CD4-positive, alpha-beta T cell (primary cell): Measurements from ENCODE around the gene XDH. TPM values are rescaled to one million over a fixed set of nuclear protein-coding genes. Genes with fewer than 3 reads are reported as not detected.

Source experiments
- ATAC-seq: fragments of 200-7000 bp; cut with Tn5 transposase; one replicate; pipeline ENCODE4 v1.10.0; 2022; ENCODE audit warnings: mild to moderate bottlenecking; ENCODE audit not compliant: poor library complexity
- CTCF ChIA-PET: fragments of 350-600 bp; sonication (Branson Sonifier 250); formaldehyde crosslinking; loops from one replicate; lab custom pipeline; 2021; ENCODE audit warnings: antibody characterized with exemption, inconsistent platforms; lab: Charles Lee
- POLR2A ChIA-PET: fragments of 350-600 bp; sonication (Branson Sonifier 250); formaldehyde crosslinking; loops from one replicate; lab custom pipeline; 2021; ENCODE audit warnings: antibody characterized with exemption, inconsistent platforms; lab: Charles Lee
- DNase-seq, 14 experiments: peaks; one replicate each; pipeline ENCODE4 v3.0.0-alpha.2; 2013 to 2020; ENCODE audit warnings: mixed read lengths in 2 of 14
- H3K27ac ChIP-seq, 2 donors: one replicate each; pipeline versions ENCODE4 v1.5.1 to v1.7.0; 2013; ENCODE audit warnings: low read length in 2 of 2, low read depth in 1 of 2, mild to moderate bottlenecking in 1 of 2
- H3K27me3 ChIP-seq, 2 experiments: 1 replicate in 1 of 2; 2 replicates in 1 of 2; pipeline versions ENCODE4 v1.6.1 to v1.7.0; 2013; ENCODE audit warnings: low read length in 2 of 2, control low read depth in 1 of 2, mild to moderate bottlenecking in 1 of 2, moderate library complexity in 1 of 2; ENCODE audit not compliant: insufficient read depth in 2 of 2, control insufficient read depth in 1 of 2
- H3K36me3 ChIP-seq: one replicate; pipeline ENCODE4 v1.6.1; 2013; ENCODE audit warnings: low read length, control low read depth; ENCODE audit not compliant: insufficient read depth
- H3K4me1 ChIP-seq: one replicate; pipeline ENCODE4 v1.6.1; 2013; ENCODE audit warnings: low read length, control low read depth; ENCODE audit not compliant: insufficient read depth
- H3K4me3 ChIP-seq: one replicate; pipeline ENCODE4 v1.5.1; 2013; ENCODE audit warnings: mild to moderate bottlenecking, low read length, moderate library complexity
- H3K9me3 ChIP-seq, 2 experiments: 1 replicate in 1 of 2; 2 replicates in 1 of 2; pipeline versions ENCODE4 v1.6.1 to v1.7.0; 2013; ENCODE audit warnings: low read length in 2 of 2, mild to moderate bottlenecking in 2 of 2, control low read depth in 1 of 2, moderate library complexity in 1 of 2; ENCODE audit not compliant: control insufficient read depth in 1 of 2, insufficient read depth in 1 of 2
- H3K27ac Mint-ChIP-seq: one replicate; pipeline ENCODE4 v1.8.0; 2020; ENCODE audit warnings: mixed read lengths
- H3K27me3 Mint-ChIP-seq: one replicate; pipeline ENCODE4 v1.8.0; 2021; ENCODE audit warnings: mixed read lengths
- H3K36me3 Mint-ChIP-seq: one replicate; pipeline ENCODE4 v1.8.0; 2021; ENCODE audit warnings: low read depth, mixed read lengths
- H3K4me1 Mint-ChIP-seq: one replicate; pipeline ENCODE4 v1.8.0; 2021; ENCODE audit warnings: low read depth, mixed read lengths
- H3K4me3 Mint-ChIP-seq: one replicate; pipeline ENCODE4 v1.8.0; 2020; ENCODE audit warnings: mild to moderate bottlenecking, mixed read lengths
- H3K9me3 Mint-ChIP-seq: one replicate; pipeline ENCODE4 v1.8.0; 2020; ENCODE audit warnings: mixed read lengths
- CTCF ChIP-seq: fragments of 200-600 bp; IDR thresholded peaks from one replicate; pipeline ENCODE4 v1.8.0; 2022; ENCODE audit warnings: antibody characterized with exemption, mild to moderate bottlenecking
- intact Hi-C, 2 experiments: fragments of 100-400 bp; cut with DNase I in 1 of 2; cut with micrococcal nuclease in 1 of 2; formaldehyde crosslinking; loops; one replicate each; pipeline versions ENCODE4 v1.15.1 to v1.9.0; 2023 to 2025; cut with DNase I, micrococcal nuclease
- total RNA-seq, 174 experiments: library from RNA in 2 of 174; stranded (reverse) in 2 of 174; gene quantifications; one replicate each; pipeline ENCODE4 v1.2.3 and lab custom pipeline; 2021 to 2026

The XDH gene
- total RNA-seq, 2 experiments from 2014 or later, result 0.05 TPM; not detected in 1

- no peaks in the 10 kb centered on the region for H3K4me1 ChIP-seq
- no peaks in the 10 kb centered on the region for H3K9me3 ChIP-seq
- H3K27ac Mint-ChIP-seq, result no peak overlapping the region
- no peaks in the 10 kb centered on the region for H3K4me1 Mint-ChIP-seq
- no peak overlapping the region for H3K4me3 Mint-ChIP-seq
- CTCF ChIA-PET, result no interaction called here
- DNase-seq (no peak), ATAC-seq (no peak)
- H3K36me3 ChIP-seq, result no peaks in the 10 kb centered on the region
- H3K4me3 ChIP-seq, result no peak overlapping the region
- no peaks in the 10 kb centered on the region for H3K9me3 Mint-ChIP-seq
- intact Hi-C loops, result no loop called here
- no peaks in the 10 kb centered on the region for H3K27me3 Mint-ChIP-seq
- POLR2A ChIA-PET, result no interaction called here
- no peaks in the 10 kb centered on the region for H3K27me3 ChIP-seq
- no peaks in the 10 kb centered on the region for H3K36me3 Mint-ChIP-seq
- no peak for TF ChIP-seq CTCF
- no peak overlapping the region for H3K27ac ChIP-seq
These were observed 36.2 kb downstream of the XDH start for GRCh38 chr2:31378389-31378788.

- no peaks in the 10 kb centered on the region for H3K36me3 Mint-ChIP-seq
- Histone ChIP-seq H3K27ac (no peak overlapping the region), H3K4me3 (no peak overlapping the region), H3K4me1 (no peaks in the 10 kb centered on the region), H3K36me3 (no peaks in the 10 kb centered on the region), H3K27me3 (no peaks in the 10 kb centered on the region), H3K9me3 (no peaks in the 10 kb centered on the region)
- TF ChIP-seq CTCF, result no peak
- no peak overlapping the region for H3K4me3 Mint-ChIP-seq
- intact Hi-C loops, result no loop called here
- DNase-seq (no peak), ATAC-seq (no peak)
- H3K4me1 Mint-ChIP-seq, result no peaks in the 10 kb centered on the region
- H3K27ac Mint-ChIP-seq, result no peak overlapping the region
- no peaks in the 10 kb centered on the region for H3K9me3 Mint-ChIP-seq
- CTCF ChIA-PET, result no interaction called here
- H3K27me3 Mint-ChIP-seq, result no peaks in the 10 kb centered on the region
- POLR2A ChIA-PET, result no interaction called here
These were observed 41.4 kb downstream of the XDH start for GRCh38 chr2:31373127-31373526.

GRCh38 chr2:31372097-31372496, 42.4 kb downstream of the XDH start:
- no peaks in the 10 kb centered on the region for H3K4me1 Mint-ChIP-seq
- Histone ChIP-seq H3K9me3 (no peaks in the 10 kb centered on the region), H3K4me1 (no peaks in the 10 kb centered on the region), H3K27ac (no peak overlapping the region), H3K4me3 (no peak overlapping the region), H3K27me3 (no peaks in the 10 kb centered on the region), H3K36me3 (no peaks in the 10 kb centered on the region)
- no peaks in the 10 kb centered on the region for H3K27me3 Mint-ChIP-seq
- POLR2A ChIA-PET, result no interaction called here
- no peak for ATAC-seq
- H3K9me3 Mint-ChIP-seq, result no peaks in the 10 kb centered on the region
- intact Hi-C loops, result no loop called here
- no peak for TF ChIP-seq CTCF
- CTCF ChIA-PET, result no interaction called here
- no peak overlapping the region for H3K4me3 Mint-ChIP-seq
- DNase-seq, result no peak
- no peaks in the 10 kb centered on the region for H3K36me3 Mint-ChIP-seq
- H3K27ac Mint-ChIP-seq, result no peak overlapping the region
